GM12878 (cell line): Measurements from ENCODE around the gene WSCD2. TPM values are rescaled to one million over a fixed set of nuclear protein-coding genes. Genes with fewer than 3 reads are reported as not detected.

ENCODE experiments used
- ATAC-seq: fragments of 200-7000 bp; cut with Tn5 transposase; 3 replicates; pipeline ENCODE4 v1.9.1; 2020; ENCODE audit warnings: mild to moderate bottlenecking, moderate library complexity
- Bru-seq: library from RNA; stranded (reverse); fragments of 400-500 nt; gene quantifications from one replicate; lab custom pipeline; 2021; lab: Mats Ljungman, UMichigan
- BruChase-seq, 2 experiments: library from RNA; stranded (reverse); fragments of 400-500 nt; gene quantifications; one replicate each; lab custom pipeline; 2021; lab: Mats Ljungman, UMichigan
- BruUV-seq: library from RNA; stranded (reverse); fragments of 400-500 nt; replicated peaks from 2 replicates; lab custom pipeline; 2021; lab: Mats Ljungman, UMichigan
- CTCF ChIA-PET: fragments of 300-600 bp; sonication (Branson Sonifier 250); formaldehyde crosslinking; extraction: SDS; loops from one replicate; lab custom pipeline; 2021; ENCODE audit warnings: inconsistent platforms; lab: Yijun Ruan, JAX
- POLR2A ChIA-PET: fragments of 350-600 bp; formaldehyde crosslinking; extraction: SDS; loops from one replicate; lab custom pipeline; 2021; ENCODE audit warnings: inconsistent platforms; lab: Charles Lee
- RAD21 ChIA-PET: fragments of 300-600 bp; sonication (Branson Sonifier 250); formaldehyde crosslinking; loops from one replicate; lab custom pipeline; 2023; ENCODE audit warnings: antibody characterized with exemption; ENCODE audit not compliant: unreplicated experiment; lab: Charles Lee
- SMC1A ChIA-PET: fragments of 300-600 bp; sonication (Branson Sonifier 250); formaldehyde crosslinking; loops from one replicate; lab custom pipeline; 2023; ENCODE audit not compliant: unreplicated experiment, uncharacterized antibody; lab: Charles Lee
- DNase-seq: peaks from one replicate; pipeline ENCODE4 v3.0.0-alpha.2; 2011; ENCODE audit warnings: low read depth, low spot score
- FAIRE-seq: peaks from 3 replicates; lab custom pipeline; 2011; peaks lifted over from hg19 to GRCh38; lab: Jason Lieb, UNC
- H2AFZ ChIP-seq: 2 replicates; pipeline ENCODE4 v1.6.0; 2011; ENCODE audit warnings: low read depth, low read length, control low read depth; ENCODE audit not compliant: control insufficient read depth
- H3K27ac ChIP-seq: 2 replicates; pipeline ENCODE4 v1.5.1; 2011; ENCODE audit warnings: control low read depth; ENCODE audit not compliant: control insufficient read depth, insufficient read depth
- H3K27me3 ChIP-seq, 2 experiments: replicated peaks in 1 of 2; 2 replicates each; pipeline versions ENCODE4 v1.6.0 to v1.6.1; 2011; ENCODE audit warnings: low read length in 1 of 2; ENCODE audit not compliant: control insufficient read depth in 2 of 2, insufficient read depth in 2 of 2
- H3K36me3 ChIP-seq, 2 experiments: 2 replicates each; pipeline ENCODE4 v1.5.1; 2011; ENCODE audit warnings: low read length in 1 of 2; ENCODE audit not compliant: control insufficient read depth in 2 of 2, insufficient read depth in 2 of 2
- H3K4me1 ChIP-seq: 2 replicates; pipeline ENCODE4 v1.6.1; 2011; ENCODE audit warnings: mild to moderate bottlenecking, low read length, moderate library complexity, mixed read lengths; ENCODE audit not compliant: control insufficient read depth, insufficient read depth
- H3K4me2 ChIP-seq: 2 replicates; pipeline ENCODE4 v1.6.0; 2011; ENCODE audit warnings: control low read depth; ENCODE audit not compliant: control insufficient read depth, insufficient read depth
- H3K4me3 ChIP-seq: fragments of 200-600 bp; sonication (generic); 2 replicates; pipeline ENCODE4 v1.5.1; 2016
- H3K79me2 ChIP-seq: 2 replicates; pipeline ENCODE4 v1.6.0; 2011; ENCODE audit warnings: low read length; ENCODE audit not compliant: control insufficient read depth, insufficient read depth
- H3K9ac ChIP-seq: 2 replicates; pipeline ENCODE4 v1.8.0; 2011; ENCODE audit warnings: low read length, control low read depth, mixed read lengths; ENCODE audit not compliant: control insufficient read depth, insufficient read depth
- H3K9me3 ChIP-seq: replicated peaks from 3 replicates; pipeline ENCODE4 v1.5.1; 2011; ENCODE audit warnings: mild to moderate bottlenecking, low read length; ENCODE audit not compliant: control insufficient read depth, insufficient read depth
- H4K20me1 ChIP-seq: 2 replicates; pipeline ENCODE4 v1.6.0; 2011; ENCODE audit not compliant: control insufficient read depth, insufficient read depth
- HDAC6 ChIP-seq: fragments of 200-600 bp; sonication (generic); IDR thresholded peaks from one replicate; pipeline ENCODE4 v1.8.0; 2017; ENCODE audit warnings: antibody characterized with exemption; ENCODE audit not compliant: unreplicated experiment
- SKIL ChIP-seq: fragments of 450-650 bp; IDR thresholded peaks from 2 replicates; pipeline ENCODE4 v1.6.1; 2017; ENCODE audit warnings: mild to moderate bottlenecking, low read depth, inconsistent platforms; ENCODE audit not compliant: poor library complexity, severe bottlenecking
- SPI1 ChIP-seq: IDR thresholded peaks from 2 replicates; pipeline ENCODE4 v1.6.1; 2011; ENCODE audit warnings: low read depth, mild to moderate bottlenecking, low read length, moderate library complexity, borderline replicate concordance; ENCODE audit not compliant: insufficient read depth
- WGBS: methylation state at CpG from one replicate; pipeline ENCODE4 v1.1.6; 2016; ENCODE audit warnings: low lambda C conversion rate; ENCODE audit not compliant: insufficient replicate concordance, insufficient coverage; ENCODE audit errors: missing lambda C conversion rate; 5-methylcytosine and 5-hydroxymethylcytosine counted together
- in situ Hi-C: fragments of 300-500 bp; cut with MboI; formaldehyde crosslinking; loops from 9 replicates; pipeline ENCODE4 v1.14.3; 2018; ENCODE audit warnings: mixed read lengths
- intact Hi-C: fragments of 100-400 bp; cut with micrococcal nuclease; formaldehyde crosslinking; loops from one replicate; pipeline ENCODE4 v1.14.2; 2022; ENCODE audit not compliant: unreplicated experiment
- long read RNA-seq, 2 experiments: library from polyadenylated mRNA; unstranded; transcript quantifications; one replicate each; pipeline ENCODE4 v2.0.0, GENCODE V29; 2019 to 2020
- polyA minus RNA-seq, 3 experiments: library from RNA; depleted of rRNA, polyadenylated mRNA; stranded (reverse); fragments of >200 nt; gene quantifications; 2 replicates each; pipeline ENCODE4 v1.2.3, GENCODE V29; 2011
- polyA plus RNA-seq, 11 experiments: library from polyadenylated mRNA; depleted of rRNA in 4 of 11; unstranded in 6 of 11; stranded (reverse) in 5 of 11; fragments of >200 nt; fragmentation: Nextera tagmentation in 4 of 11; fragmentation: Illumina TruSeq in 1 of 11; extraction: Ambion mirVana in 4 of 11; extraction: Trizol in 1 of 11; gene quantifications; 1 replicate in 1 of 11; 2 replicates in 10 of 11; pipeline versions ENCODE4 v1.2.1 to v1.2.3, GENCODE V29; 2011 to 2016; ENCODE audit warnings: inconsistent platforms in 2 of 11, missing spikeins in 2 of 11, low read depth in 1 of 11
- total RNA-seq, 4 experiments: library from RNA; depleted of rRNA in 3 of 4; stranded (reverse); fragments of >200 nt in 3 of 4; fragmentation: Illumina TruSeq in 1 of 4; extraction: Trizol in 1 of 4; gene quantifications; 2 replicates each; pipeline versions ENCODE4 v1.2.1 to v1.2.3, GENCODE V29; 2013 to 2021

Gene WSCD2
- total RNA-seq (2013; cell fraction: nucleolus; rRNA removed): not detected in 2 replicates
- not detected in 2 replicates for total RNA-seq (2014; rRNA removed)
- not detected in 2 replicates for total RNA-seq (2014; rRNA removed; fragmentation: Illumina TruSeq; extraction: Trizol)
- not detected in 2 replicates for total RNA-seq (2021)
- polyA plus RNA-seq (2011; ENCODE audit: low read depth): not detected
- not detected in 2 replicates for polyA plus RNA-seq (2011; rRNA removed)
- not detected in 2 replicates for polyA plus RNA-seq (2011; cell fraction: cytosol; rRNA removed)
- polyA plus RNA-seq (2011; cell fraction: nucleus; rRNA removed): not detected in 2 replicates
- not detected in 2 replicates for polyA plus RNA-seq (2012)
- polyA plus RNA-seq (2014; fragmentation: Illumina TruSeq; extraction: Trizol): not detected in 2 replicates
- polyA plus RNA-seq (2014; fragmentation: Nextera tagmentation; extraction: Ambion mirVana): not detected
- 0.41 TPM in 1 of 2 replicates, not detected in the other for polyA plus RNA-seq (2014; rRNA removed)
- not detected for polyA plus RNA-seq (2016; fragmentation: Nextera tagmentation; extraction: Ambion mirVana)
- polyA minus RNA-seq (2011; rRNA and poly(A)+ RNA removed): not detected in 2 replicates
- polyA minus RNA-seq (2011; cell fraction: cytosol; rRNA and poly(A)+ RNA removed): not detected in 2 replicates
- polyA minus RNA-seq (2011; cell fraction: nucleus; rRNA and poly(A)+ RNA removed): not detected in 2 replicates
- Bru-seq, nascent RNA: not detected
- BruChase-seq, experiment 1, labeled RNA remaining after a 6-hour chase: percentile 2 among the genes with signal in this experiment
- BruChase-seq, experiment 2, labeled RNA remaining after a 2-hour chase: percentile 1 among the genes with signal in this experiment
- long read RNA-seq, experiment 1: 0 reads
- long read RNA-seq, experiment 2: 0 reads

DNA sequence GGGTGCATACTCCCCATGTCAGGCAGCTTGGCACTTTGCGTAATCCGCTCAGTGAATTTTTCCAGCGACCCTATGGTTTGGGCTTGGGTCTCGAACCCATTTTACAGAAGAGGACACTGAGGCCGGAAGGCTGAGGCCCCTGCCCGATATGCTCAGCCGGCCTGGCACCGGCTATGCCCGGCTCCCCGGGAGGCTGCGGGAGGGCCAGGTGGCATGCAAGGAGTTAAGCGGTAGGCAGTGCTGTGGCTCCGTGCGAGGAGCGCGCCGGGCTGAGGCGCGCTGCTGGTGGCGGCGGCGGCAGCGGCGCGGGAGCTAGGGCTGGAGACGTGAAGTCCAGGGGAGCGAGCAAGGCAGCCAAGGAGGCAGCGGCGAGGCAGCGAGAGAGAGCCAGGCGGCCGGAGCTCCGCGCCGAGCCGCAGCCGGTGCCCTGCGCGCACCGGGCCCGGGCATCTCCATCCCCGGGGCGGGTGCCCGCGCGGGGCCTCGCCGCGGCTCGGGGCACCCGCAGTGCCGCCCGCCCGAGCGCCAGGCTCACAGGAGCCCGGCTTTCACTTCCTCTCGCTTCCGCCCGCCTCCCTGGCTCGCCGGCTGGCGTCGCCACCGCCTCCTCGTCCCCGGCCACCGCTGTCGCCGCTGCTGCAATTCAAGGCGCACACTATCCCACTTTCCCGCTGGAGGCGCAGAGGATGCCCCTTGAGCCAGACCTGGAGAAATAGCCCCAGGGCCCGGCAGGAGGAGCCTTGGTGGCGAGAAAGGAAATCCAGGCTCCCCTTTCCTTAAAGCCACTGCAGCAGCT is at the start of gene WSCD2:
WSCD2 (plus strand) TSS at position 272 of the 796 bp plus-strand sequence. CDS start 66,545 bp downstream, outside the sequence.
- no peak for FAIRE-seq
- H3K4me3 ChIP-seq: no peak within 1 kb of the TSS
- no peak within 1 kb of the TSS for H3K9ac ChIP-seq
- DNase-seq: no peak
- no peaks in the 10 kb centered on the region; the same call in 1 of the 2 replicates for H4K20me1 ChIP-seq
- WGBS: 11% methylated on average over 54 of the region's 74 CpGs
- POLR2A ChIA-PET: no interaction called here
- H3K4me2 ChIP-seq: no peak within 1 kb of the TSS
- no peaks in the 10 kb centered on the region for H3K4me1 ChIP-seq
- H3K79me2 ChIP-seq: no peaks in the 10 kb centered on the region
- no peak for TF ChIP-seq SKIL
- peak; percentile 42 for TF ChIP-seq SPI1
- TF ChIP-seq HDAC6: peak; percentile 92
- TF ChIP-seq, all 136 proteins: peak for 2
- H3K27ac ChIP-seq: no peak within 1 kb of the TSS
- ChIA-PET CTCF (no interaction called here), RAD21 (no interaction called here), SMC1A (no interaction called here)
- no peak within 1 kb of the TSS for H2AFZ ChIP-seq
- intact Hi-C loops (no loop called here), in situ Hi-C loops (no loop called here)
- peak; percentile 69 for ATAC-seq
- no peaks in the 10 kb centered on the region for H3K36me3 ChIP-seq
- H3K27me3 ChIP-seq: peaks cover 4 to 8% of the 10 kb centered on the region in 2 experiments
- no TSS peak for BruUV-seq
- H3K9me3 ChIP-seq: no peaks in the 10 kb centered on the region
